ACHN (cell line): Measurements from ENCODE around the gene CLDN34.

ENCODE experiments used
- DNase-seq: peaks from one replicate; pipeline ENCODE4 v3.0.0-alpha.2; 2015
- in situ Hi-C: cut with HindIII; loops from 2 replicates; pipeline ENCODE4 v1.10.0; 2017; ENCODE audit warnings: low sequenced_read_pairs, low pct_ligation_motif_present, low pct_unique_long_range_greater_than_20kb

The CLDN34 gene

DNA sequence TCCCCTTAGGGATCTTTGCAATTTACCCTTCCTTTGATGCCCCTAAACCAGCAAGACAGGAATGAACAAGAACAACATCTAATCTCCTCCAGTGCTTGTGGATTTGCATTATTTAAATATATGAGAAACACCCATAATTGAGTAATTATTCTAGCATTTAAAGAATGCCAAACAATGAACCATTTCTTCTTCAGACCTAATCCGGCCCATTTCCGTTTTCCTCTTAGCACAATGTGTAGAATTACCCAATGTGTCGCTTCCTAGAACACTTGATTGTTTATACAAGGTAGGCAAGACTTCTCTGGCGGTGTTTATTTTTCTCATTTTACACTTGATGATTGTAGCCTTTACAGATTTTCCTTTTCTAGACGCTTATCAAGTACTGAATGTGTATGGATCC lies 43.5 kb downstream of the CLDN34 start:
- DNase-seq, result no peak
- in situ Hi-C loops, result no loop called here

DNA sequence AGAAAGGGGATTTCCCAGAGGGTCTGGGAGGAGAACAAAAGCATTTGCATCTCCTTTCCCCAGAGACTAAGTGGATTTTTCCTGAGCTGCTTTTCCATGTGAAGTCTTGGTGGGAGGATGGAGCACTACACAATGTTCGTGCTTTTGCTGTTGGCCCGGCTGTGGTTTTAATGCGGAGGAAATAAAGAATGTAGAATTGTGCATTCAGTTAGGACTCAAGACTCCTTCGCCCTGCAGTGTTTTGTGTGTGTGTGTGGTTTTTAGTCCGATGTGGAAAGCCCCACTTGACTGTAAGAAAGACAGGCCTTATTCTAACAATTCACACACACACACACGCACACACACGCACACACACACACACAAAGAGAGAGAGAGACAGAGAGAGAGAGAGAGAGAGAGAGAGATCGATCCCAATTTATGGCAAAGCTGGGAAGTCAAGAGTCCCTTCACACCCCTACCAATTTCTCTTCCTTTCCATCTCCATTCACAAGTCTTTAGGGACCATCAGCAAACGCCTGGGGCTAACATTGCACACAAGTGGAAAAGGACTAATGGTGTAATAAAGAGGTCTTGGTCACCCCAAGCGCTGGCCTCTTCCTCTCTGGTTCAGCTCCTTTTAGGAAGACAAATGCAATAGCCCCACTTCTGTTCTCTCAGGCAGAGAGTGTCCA lies 44.2 kb downstream of the CLDN34 start:
- in situ Hi-C loops, result no loop called here
- no peak for DNase-seq

DNA sequence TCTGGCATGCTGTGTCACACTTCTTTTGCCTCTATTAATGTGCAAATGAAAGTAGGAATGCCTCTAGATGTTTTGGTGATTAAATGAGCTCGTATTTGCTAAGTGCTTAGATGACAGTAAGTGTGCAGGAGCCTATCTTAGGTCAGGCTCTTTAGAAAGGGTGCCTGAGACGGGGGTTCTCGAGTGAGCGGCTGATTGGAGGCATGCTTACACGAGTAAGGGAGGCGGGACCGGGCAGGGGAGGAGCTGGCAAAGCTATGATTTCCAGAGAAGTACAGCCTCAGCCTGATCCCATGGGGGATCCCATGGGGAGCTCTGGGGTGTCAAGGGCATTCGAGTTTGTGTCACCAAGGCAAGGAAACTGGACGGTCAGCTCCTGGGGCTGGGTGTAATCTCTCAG lies 44.8 kb downstream of the CLDN34 start:
- in situ Hi-C loops, result no loop called here

GRCh38 chrX:10014462-10015354 lies 47.5 kb downstream of the CLDN34 start:
- in situ Hi-C loops, result no loop called here
- DNase-seq, result peak; percentile 80

More for the DNA sequence above, 44.8 kb downstream of the CLDN34 start:
- DNase-seq, result no peak

GRCh38 chrX:10015355-10015722 lies 48.2 kb downstream of the CLDN34 start:
- DNase-seq, result no peak
- in situ Hi-C loops, result no loop called here

- in situ Hi-C loops, result no loop called here
- DNase-seq, result peak; percentile 35
Observed at GRCh38 chrX:10015723-10016518, 48.8 kb downstream of the CLDN34 start.

DNA sequence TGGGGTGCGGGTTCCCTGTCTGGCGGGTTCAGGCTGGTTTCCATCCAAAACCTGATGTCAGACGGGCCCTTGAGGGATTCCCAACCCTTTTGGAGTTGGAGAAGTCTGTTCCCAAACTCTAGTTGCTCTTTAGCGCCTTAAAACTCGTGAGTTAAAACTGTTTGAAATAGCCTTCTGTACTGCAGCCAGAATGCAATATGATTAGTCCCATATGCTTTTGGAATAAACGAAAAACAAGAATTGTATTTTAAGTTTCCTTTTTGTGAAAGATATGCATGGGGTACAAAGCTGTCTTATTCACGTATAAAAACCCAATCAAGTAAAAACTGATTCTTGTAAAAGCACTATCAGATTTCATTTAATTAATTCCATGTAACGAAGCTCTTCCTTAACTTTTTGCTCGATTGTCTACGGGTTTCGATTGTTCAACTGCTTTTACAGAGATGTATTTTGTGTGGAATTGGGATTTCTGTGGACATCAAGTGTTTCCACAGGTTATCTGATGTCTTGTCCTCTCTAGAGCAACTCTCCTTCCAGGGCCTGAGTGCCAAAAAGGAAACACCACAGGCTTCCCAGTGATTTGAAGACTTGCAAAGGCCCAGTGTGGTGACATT lies 49.5 kb downstream of the CLDN34 start:
- in situ Hi-C loops, result no loop called here
- DNase-seq, result no peak

GRCh38 chrX:10017872-10018271 lies 50.7 kb downstream of the CLDN34 start:
- in situ Hi-C loops, result no loop called here
- peak; percentile 75 for DNase-seq
